GM19463 (cell line): ENCODE measurements around the gene SLC8B1.

Source experiments
- ATAC-seq: cut with Tn5 transposase; IDR thresholded peaks from one replicate; pipeline ENCODE4 v1.9.1; 2021; ENCODE audit warnings: mild to moderate bottlenecking, moderate library complexity; ENCODE audit not compliant: unreplicated experiment

SLC8B1 gene

GRCh38 chr12:113296557-113297213, 38.2 kb downstream of the SLC8B1 start:
- no peak for ATAC-seq

- ATAC-seq: no peak
These were observed 38.9 kb downstream of the SLC8B1 start for GRCh38 chr12:113295886-113296556.

GRCh38 chr12:113293100-113293499, 41.8 kb downstream of the SLC8B1 start:
- ATAC-seq: no peak

GRCh38 chr12:113292547-113292946, 42.4 kb downstream of the SLC8B1 start:
- no peak for ATAC-seq

GRCh38 chr12:113292091-113292490, 42.8 kb downstream of the SLC8B1 start:
- no peak for ATAC-seq

- no peak for ATAC-seq
These were observed 43.3 kb downstream of the SLC8B1 start for GRCh38 chr12:113291586-113291985.

GRCh38 chr12:113290506-113290905, 44.4 kb downstream of the SLC8B1 start:
- ATAC-seq: no peak

GRCh38 chr12:113289361-113289760, 45.5 kb downstream of the SLC8B1 start:
- no peak for ATAC-seq

- no peak for ATAC-seq
These were observed 47.0 kb downstream of the SLC8B1 start for GRCh38 chr12:113287899-113288282.

GRCh38 chr12:113287146-113287898, 47.6 kb downstream of the SLC8B1 start:
- no peak for ATAC-seq

GRCh38 chr12:113286712-113287111, 48.2 kb downstream of the SLC8B1 start:
- no peak for ATAC-seq

- ATAC-seq: no peak
These were observed 49.0 kb downstream of the SLC8B1 start for GRCh38 chr12:113285679-113286610.

GRCh38 chr12:113284751-113285150, 50.2 kb downstream of the SLC8B1 start:
- ATAC-seq: no peak

GRCh38 chr12:113278633-113279032, 56.3 kb downstream of the SLC8B1 start:
- ATAC-seq: no peak

- ATAC-seq: no peak
These were observed 56.8 kb downstream of the SLC8B1 start for GRCh38 chr12:113278141-113278540.

- no peak for ATAC-seq
These were observed 57.4 kb downstream of the SLC8B1 start for GRCh38 chr12:113277511-113277910.

GRCh38 chr12:113276946-113277500, 57.9 kb downstream of the SLC8B1 start:
- no peak for ATAC-seq

GRCh38 chr12:113276306-113276705, 58.6 kb downstream of the SLC8B1 start:
- ATAC-seq: no peak

- no peak for ATAC-seq
These were observed 60.1 kb downstream of the SLC8B1 start for GRCh38 chr12:113274848-113275247.

- ATAC-seq: no peak
These were observed 61.7 kb downstream of the SLC8B1 start for GRCh38 chr12:113273053-113273725.
